WI38 (cell line): Measurements from ENCODE around the gene ZC3H18.

Source experiments
- H3K4me3 ChIP-seq: 2 replicates; pipeline ENCODE4 v1.5.1; 2011; ENCODE audit warnings: low read depth, mild to moderate bottlenecking, control low read depth, low read length
- CTCF ChIP-seq: IDR thresholded peaks from 2 replicates; pipeline ENCODE4 v1.5.1; 2012; ENCODE audit warnings: low read depth, mild to moderate bottlenecking, control low read depth, low read length

ZC3H18 gene

GRCh38 chr16:88582912-88583575, 12.8 kb downstream of the ZC3H18 start:
- no peak overlapping the region for H3K4me3 ChIP-seq
- TF ChIP-seq CTCF = no peak

GRCh38 chr16:88584676-88585075, 14.5 kb downstream of the ZC3H18 start:
- H3K4me3 ChIP-seq = no peak overlapping the region
- TF ChIP-seq CTCF = no peak

DNA sequence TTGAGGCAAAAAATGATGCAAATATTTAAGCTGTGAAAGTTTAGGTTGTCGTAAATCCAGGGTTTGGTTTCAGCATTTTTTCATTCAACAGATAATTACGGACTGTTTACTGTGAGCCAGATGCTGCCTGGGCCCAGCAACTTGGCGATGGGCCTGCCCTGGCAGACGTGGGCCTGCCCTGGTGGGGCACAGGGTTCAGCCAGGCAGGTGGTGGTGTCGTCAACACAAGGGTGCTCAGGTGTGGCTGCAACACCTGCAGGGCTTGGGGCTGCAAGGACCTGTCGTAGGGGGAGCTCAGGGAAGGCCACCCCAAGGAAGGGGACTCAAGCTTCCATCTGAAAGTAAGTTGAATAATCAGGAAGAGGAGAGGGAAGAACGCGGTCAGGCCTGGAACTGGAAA, 15.1 kb downstream of the ZC3H18 start:
- H3K4me3 ChIP-seq = no peak overlapping the region
- no peak for TF ChIP-seq CTCF

DNA sequence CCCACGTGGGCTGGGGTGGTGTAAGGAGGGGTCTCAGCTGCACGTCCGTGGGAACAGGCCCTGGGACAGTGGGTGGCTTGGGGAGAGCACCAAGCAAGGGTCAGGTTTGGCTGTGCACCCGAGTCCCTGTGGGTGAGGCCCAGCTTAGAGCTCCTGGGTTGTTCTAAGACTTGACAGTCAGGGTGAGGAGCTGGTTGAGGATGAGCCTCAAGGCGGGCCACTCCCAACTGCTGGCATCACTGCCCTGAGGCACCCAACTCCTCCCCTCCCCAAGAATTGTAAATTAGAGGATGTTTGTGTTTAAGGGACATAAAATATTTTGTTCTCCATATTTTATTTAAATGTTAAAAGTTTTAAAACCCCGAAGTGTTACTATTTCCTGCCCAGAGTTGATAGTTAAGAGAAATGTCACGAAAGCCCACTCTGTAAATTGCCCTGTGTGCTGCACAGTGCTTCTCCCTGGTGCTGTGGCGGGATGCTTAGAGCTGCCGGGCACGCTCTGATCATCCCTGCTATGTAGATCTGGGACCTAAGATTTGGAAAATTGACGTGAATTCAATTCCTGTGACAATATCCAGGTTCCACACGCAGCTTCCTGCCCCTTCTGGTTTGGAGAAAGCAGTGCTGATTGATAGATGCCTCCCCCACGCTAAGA, 15.9 kb downstream of the ZC3H18 start:
- H3K4me3 ChIP-seq = no peak overlapping the region
- TF ChIP-seq CTCF = no peak

GRCh38 chr16:88588148-88588547, 17.9 kb downstream of the ZC3H18 start:
- no peak overlapping the region for H3K4me3 ChIP-seq
- no peak for TF ChIP-seq CTCF

GRCh38 chr16:88588754-88589153, 18.6 kb downstream of the ZC3H18 start:
- TF ChIP-seq CTCF = no peak
- no peak overlapping the region for H3K4me3 ChIP-seq

DNA sequence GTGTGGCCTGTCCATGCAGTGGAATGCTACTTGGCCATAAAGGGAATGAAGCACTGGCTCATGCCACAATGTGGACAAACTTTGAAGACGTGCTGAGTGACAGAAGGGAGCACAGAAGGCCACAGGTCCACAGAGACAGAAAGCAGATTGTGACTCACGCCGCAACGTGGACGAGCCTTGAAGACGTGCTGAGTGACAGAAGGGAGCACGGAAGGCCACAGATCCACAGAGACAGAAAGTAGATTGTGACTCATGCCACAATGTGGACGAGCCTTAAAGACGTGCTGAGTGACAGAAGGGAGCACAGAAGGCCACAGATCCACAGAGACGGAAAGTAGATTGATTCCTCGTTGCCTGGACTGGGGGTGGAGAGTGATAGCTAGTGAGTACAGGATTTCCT, 19.2 kb downstream of the ZC3H18 start:
- TF ChIP-seq CTCF = no peak

More for the DNA sequence above, 19.2 kb downstream of the ZC3H18 start:
- H3K4me3 ChIP-seq = no peak overlapping the region
